OCI-LY7 (cell line): Measurements from ENCODE around the gene RAMP1. TPM values are rescaled to one million over a fixed set of nuclear protein-coding genes. Genes with fewer than 3 reads are reported as not detected.

Source experiments
- BruUV-seq: library from RNA; stranded (reverse); fragments of 400-500 nt; replicated peaks from 2 replicates; lab custom pipeline; 2021; lab: Mats Ljungman, UMichigan
- CTCF ChIA-PET: fragments of 300-600 bp; sonication (Branson Sonifier 250); formaldehyde crosslinking; loops from one replicate; lab custom pipeline; 2022; ENCODE audit warnings: antibody characterized with exemption; ENCODE audit not compliant: unreplicated experiment; lab: Charles Lee
- POLR2A ChIA-PET: fragments of 300-600 bp; sonication (Branson Sonifier 250); formaldehyde crosslinking; loops from one replicate; lab custom pipeline; 2022; ENCODE audit warnings: antibody characterized with exemption; lab: Charles Lee
- DNase-seq: peaks from one replicate; pipeline ENCODE4 v3.0.0-alpha.2; 2015; ENCODE audit warnings: low spot score
- H2AFZ ChIP-seq: fragments of 200-600 bp; sonication (generic), shearing (Covaris generic); 2 replicates; pipeline ENCODE4 v1.6.1; 2014; ENCODE audit warnings: mild to moderate bottlenecking, antibody characterized with exemption, low read length, moderate library complexity
- H3K27ac ChIP-seq: fragments of 200-600 bp; sonication (generic); 2 replicates; pipeline ENCODE4 v1.5.1; 2014; ENCODE audit warnings: mixed run types, low read depth, mild to moderate bottlenecking, moderate library complexity, low read length, inconsistent platforms; ENCODE audit not compliant: poor library complexity, severe bottlenecking
- H3K36me3 ChIP-seq: fragments of 200-600 bp; sonication (generic); 2 replicates; pipeline ENCODE4 v1.6.1; 2014; ENCODE audit warnings: mild to moderate bottlenecking, antibody characterized with exemption, low read length, moderate library complexity, mixed read lengths; ENCODE audit not compliant: insufficient read depth
- H3K4me1 ChIP-seq: fragments of 200-600 bp; sonication (generic); 2 replicates; pipeline ENCODE4 v1.5.1; 2014; ENCODE audit warnings: mild to moderate bottlenecking, low read length; ENCODE audit not compliant: insufficient read depth, poor library complexity, severe bottlenecking
- H3K4me2 ChIP-seq: fragments of 200-600 bp; sonication (generic); 2 replicates; pipeline ENCODE4 v1.6.1; 2014; ENCODE audit warnings: mild to moderate bottlenecking, low read length
- H3K4me3 ChIP-seq: fragments of 200-600 bp; sonication (generic); 2 replicates; pipeline ENCODE4 v1.5.1; 2014; ENCODE audit warnings: mild to moderate bottlenecking, low read depth, low read length; ENCODE audit not compliant: poor library complexity, severe bottlenecking
- H3K79me2 ChIP-seq: fragments of 200-600 bp; sonication (generic); 2 replicates; pipeline ENCODE4 v1.6.1; 2016; ENCODE audit warnings: low read depth, mild to moderate bottlenecking, low read length, moderate library complexity, mixed read lengths; ENCODE audit not compliant: insufficient read depth
- H3K9me2 ChIP-seq: fragments of 200-600 bp; sonication (generic); 2 replicates; pipeline ENCODE4 v1.6.1; 2016; ENCODE audit warnings: mild to moderate bottlenecking, low read length, mixed read lengths; ENCODE audit not compliant: insufficient read depth
- H3K9me3 ChIP-seq: fragments of 200-600 bp; sonication (generic); 2 replicates; pipeline ENCODE4 v1.6.1; 2014; ENCODE audit warnings: mild to moderate bottlenecking, mixed run types, low read length, mixed read lengths
- H4K20me1 ChIP-seq: fragments of 200-600 bp; sonication (generic); 2 replicates; pipeline ENCODE4 v1.6.1; 2014; ENCODE audit warnings: mild to moderate bottlenecking, antibody characterized with exemption, low read length, moderate library complexity, mixed read lengths; ENCODE audit not compliant: insufficient read depth
- CTCF ChIP-seq: fragments of 200-600 bp; sonication (generic); conservative IDR thresholded peaks from 2 replicates; pipeline ENCODE4 v1.5.1; 2014; ENCODE audit warnings: mild to moderate bottlenecking, antibody characterized with exemption, low read length, moderate library complexity, mixed read lengths
- EZH2phosphoT487 ChIP-seq: fragments of 200-600 bp; sonication (generic); IDR thresholded peaks from 2 replicates; pipeline ENCODE4 v1.6.1; 2018; ENCODE audit warnings: low read depth, borderline replicate concordance, mild to moderate bottlenecking, mixed run types, antibody characterized with exemption, low read length, moderate library complexity, mixed read lengths
- intact Hi-C: fragments of 100-400 bp; cut with micrococcal nuclease; formaldehyde crosslinking; loops from one replicate; pipeline ENCODE4 v1.10.0; 2022; ENCODE audit not compliant: unreplicated experiment
- total RNA-seq, 2 experiments: library from RNA; depleted of rRNA in 1 of 2; stranded (reverse); fragments of >200 nt in 1 of 2; shearing (Covaris generic) in 1 of 2; gene quantifications; 2 replicates each; pipeline ENCODE4 v1.2.3, GENCODE V29; 2014 to 2022

The RAMP1 gene
- total RNA-seq, 2 experiments from 2014 or later, result not detected

- no peaks in the 10 kb centered on the region for H3K36me3 ChIP-seq
- H3K9me3 ChIP-seq, result 0 out of 2 replicates have a peak, but pooled peaks cover 5% of the 10 kb centered on the region
- H3K27ac ChIP-seq, result no peak overlapping the region
- H4K20me1 ChIP-seq, result no peaks in the 10 kb centered on the region
- ChIA-PET POLR2A (interaction anchor here (0.5 kb wide), 1 partner anchor 271 kb away, joined by 3 read pairs; no protein-coding TSS in a partner anchor), CTCF (no interaction called here)
- no peak for DNase-seq
- no peaks in the 10 kb centered on the region for H3K79me2 ChIP-seq
- H3K9me2 ChIP-seq, result no peaks in the 10 kb centered on the region
- no TSS peak for BruUV-seq
- no peak overlapping the region for H2AFZ ChIP-seq
- no peaks in the 10 kb centered on the region for H3K4me1 ChIP-seq
- H3K4me3 ChIP-seq, result no peak overlapping the region
- intact Hi-C loops, result no loop called here
- H3K4me2 ChIP-seq, result no peak overlapping the region
- TF ChIP-seq EZH2phosphoT487 (no peak), CTCF (no peak)
These were observed 53.9 kb downstream of the RAMP1 start for GRCh38 chr2:237913193-237913917.

GRCh38 chr2:237915576-237915975 lies 56.2 kb downstream of the RAMP1 start:
- H3K27ac ChIP-seq, result no peak overlapping the region
- no peak for DNase-seq
- no peak overlapping the region for H2AFZ ChIP-seq
- no peaks in the 10 kb centered on the region for H3K79me2 ChIP-seq
- H4K20me1 ChIP-seq, result no peaks in the 10 kb centered on the region
- CTCF ChIA-PET, result no interaction called here
- H3K4me1 ChIP-seq, result peaks cover 11% of the 10 kb centered on the region
- no peak overlapping the region for H3K4me2 ChIP-seq
- no peaks in the 10 kb centered on the region for H3K9me2 ChIP-seq
- BruUV-seq, result no TSS peak
- H3K4me3 ChIP-seq, result no peak overlapping the region
- TF ChIP-seq CTCF, result no peak
- TF ChIP-seq EZH2phosphoT487, result no peak
- POLR2A ChIA-PET, result no interaction called here
- H3K9me3 ChIP-seq, result 0 out of 2 replicates have a peak, but pooled peaks cover under 1% of the 10 kb centered on the region
- intact Hi-C loops, result no loop called here
- H3K36me3 ChIP-seq, result no peaks in the 10 kb centered on the region

- CTCF ChIA-PET, result no interaction called here
- Histone ChIP-seq H3K27ac (no peak overlapping the region), H3K9me2 (no peaks in the 10 kb centered on the region), H4K20me1 (no peaks in the 10 kb centered on the region), H3K4me2 (no peak overlapping the region), H3K4me1 (peaks cover 11% of the 10 kb centered on the region), H3K79me2 (no peaks in the 10 kb centered on the region), H3K36me3 (no peaks in the 10 kb centered on the region), H2AFZ (no peak overlapping the region), H3K4me3 (no peak overlapping the region), H3K9me3 (no peaks in the 10 kb centered on the region)
- TF ChIP-seq CTCF, result no peak
- TF ChIP-seq EZH2phosphoT487, result no peak
- DNase-seq, result no peak
- BruUV-seq, result no TSS peak
- POLR2A ChIA-PET, result no interaction called here
- intact Hi-C loops, result no loop called here
These were observed 56.9 kb downstream of the RAMP1 start for GRCh38 chr2:237916296-237916695.
